ENCODE results near the gene TTC9B.
"Not testable (repeated sequence)": the region's sequence is repeated elsewhere in the genome, so short reads cannot be mapped to it uniquely, and the experiment has no call there.

TTC9B gene

GRCh38 chr19:40210889-40211288, 7.3 kb downstream of the TTC9B start:
- no peak for DNase-seq

GRCh38 chr19:40208602-40209001, 9.6 kb downstream of the TTC9B start:
- no peak for DNase-seq

GRCh38 chr19:40205760-40206159, 12.4 kb downstream of the TTC9B start:
- no peak for DNase-seq

GRCh38 chr19:40204381-40204780, 13.8 kb downstream of the TTC9B start:
- no peak for DNase-seq

GRCh38 chr19:40200341-40201099, 17.7 kb downstream of the TTC9B start:
- DNase-seq, result no peak

- no peak for DNase-seq
These were observed 19.8 kb downstream of the TTC9B start for GRCh38 chr19:40198272-40198990.

GRCh38 chr19:40193587-40193849, 24.7 kb downstream of the TTC9B start:
- no peak for DNase-seq

- no peak for DNase-seq
These were observed 25.2 kb downstream of the TTC9B start for GRCh38 chr19:40192758-40193586.

GRCh38 chr19:40191836-40192646, 26.1 kb downstream of the TTC9B start:
- no peak for DNase-seq

- peak; percentile 64 for DNase-seq
These were observed 27.0 kb downstream of the TTC9B start, which contains the start of gene MAP3K10 for GRCh38 chr19:40190891-40191835. Gene MAP3K10 (plus strand): TSS chr19:40191426. CDS start chr19:40192032, 606 bp downstream.

- DNase-seq, result no peak
These were observed 33.9 kb downstream of the TTC9B start for GRCh38 chr19:40184273-40184672.

- DNase-seq, result no peak
These were observed 39.4 kb downstream of the TTC9B start for GRCh38 chr19:40178756-40179155.

GRCh38 chr19:40177286-40178070, 40.7 kb downstream of the TTC9B start:
- no peak for DNase-seq

- no peak for DNase-seq
These were observed 42.4 kb downstream of the TTC9B start for GRCh38 chr19:40175820-40176219.

- no peak for DNase-seq
These were observed 44.1 kb downstream of the TTC9B start for GRCh38 chr19:40174092-40174491.

- not testable (repeated sequence) for DNase-seq
These were observed 46.9 kb downstream of the TTC9B start for GRCh38 chr19:40171293-40171692.

GRCh38 chr19:40170303-40170989, 47.7 kb downstream of the TTC9B start:
- not testable (repeated sequence) for DNase-seq

GRCh38 chr19:40169482-40170302, 48.5 kb downstream of the TTC9B start:
- not testable (repeated sequence) for DNase-seq
